Esophagus muscularis mucosa (tissue), 4 donors: ENCODE data around the gene CCDC148.

Experiments
- CTCF ChIP-seq, 3 experiments: fragments of 200-600 bp in 2 of 3; fragments of 450-650 bp in 1 of 3; sonication (generic) in 2 of 3; IDR thresholded peaks; one replicate each; pipeline ENCODE4 v1.5.1; 2017 to 2019; ENCODE audit warnings: antibody characterized with exemption in 3 of 3, mild to moderate bottlenecking in 2 of 3, moderate library complexity in 1 of 3
- EP300 ChIP-seq: sonication (generic); formaldehyde crosslinking; IDR thresholded peaks from one replicate; pipeline ENCODE4 v1.6.1; 2017; ENCODE audit warnings: antibody characterized with exemption
- POLR2A ChIP-seq: fragments of 450-650 bp; IDR thresholded peaks from one replicate; pipeline ENCODE4 v1.6.1; 2017; ENCODE audit warnings: antibody characterized with exemption, moderate library complexity, mild to moderate bottlenecking, low read depth
- POLR2AphosphoS5 ChIP-seq, 2 donors: sonication (generic); formaldehyde crosslinking; IDR thresholded peaks; one replicate each; pipeline ENCODE4 v1.6.1; 2017; ENCODE audit warnings: antibody characterized with exemption in 2 of 2

GRCh38 chr2:158144914-158145625 lies 311.5 kb downstream of the CCDC148 start:
- TF ChIP-seq POLR2A, result no peak
- no peak for TF ChIP-seq CTCF (IDR thresholded peaks at IDR 0.05)
- TF ChIP-seq POLR2AphosphoS5 (IDR thresholded peaks at IDR 0.05), result no peak
- no peak for TF ChIP-seq EP300
